Measurements from ENCODE around the gene CACNA1C. TPM values are rescaled to one million over a fixed set of nuclear protein-coding genes. Genes with fewer than 3 reads are reported as not detected.

CACNA1C gene
- total RNA-seq, 1 experiment from 2014 or later: 1.1 TPM

DNA sequence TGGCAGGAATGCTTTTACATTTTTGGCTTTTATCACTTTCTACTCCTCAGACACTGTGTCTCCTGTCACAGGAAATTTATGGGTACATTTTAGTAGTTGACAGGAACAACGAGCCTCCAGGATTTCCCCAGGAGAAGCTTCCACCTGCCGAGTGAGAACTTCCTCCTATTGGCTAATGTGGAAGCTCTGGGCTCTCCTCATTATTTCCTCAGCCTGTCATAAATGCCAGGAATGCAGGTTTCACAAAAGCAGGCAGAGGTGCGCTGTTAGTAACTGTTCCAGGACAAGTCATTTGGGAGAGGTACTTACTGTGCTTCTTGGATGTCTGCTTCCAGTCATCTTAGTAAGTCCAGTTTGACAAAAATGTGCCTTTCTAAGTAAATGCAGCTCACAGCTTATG, 29.4 kb upstream of the CACNA1C start:
- Histone ChIP-seq H2BK15ac (ENCODE audit: low read depth, low read length) (no peak overlapping the region), H3K27ac (ENCODE audit: insufficient read length, low read depth, low read length) (no peak overlapping the region), H2BK5ac (ENCODE audit: insufficient read length, low read length) (no peak overlapping the region), H3K9me3 (ENCODE audit: control insufficient read depth, low read depth, low read length) (no peaks in the 10 kb centered on the region), H3K23ac (ENCODE audit: insufficient read length, low read depth, low read length) (no peak overlapping the region), H2BK120ac (ENCODE audit: low read depth, low read length, poor library complexity, severe bottlenecking) (no peak overlapping the region), H3K4ac (ENCODE audit: low read depth, low read length) (no peak overlapping the region), H3K56ac (ENCODE audit: insufficient read length, low read depth, low read length) (no peak overlapping the region), H4K5ac (ENCODE audit: insufficient read length, low read depth, low read length) (no peak overlapping the region), H2BK20ac (ENCODE audit: low read depth, low read length, poor library complexity, severe bottlenecking) (no peak overlapping the region), H3K9ac (ENCODE audit: extremely low read depth, insufficient read length, low read length) (no peak overlapping the region), H2AK5ac (ENCODE audit: insufficient read length, low read length) (no peak overlapping the region), H3T11ph (ENCODE audit: low read length) (no peak overlapping the region), H3K14ac (ENCODE audit: insufficient read depth, low read length) (no peak overlapping the region), H4K91ac (ENCODE audit: insufficient read length, low read depth, low read length) (no peak overlapping the region), H3K79me2 (ENCODE audit: insufficient read depth, low read length) (no peaks in the 10 kb centered on the region), H3K4me2 (ENCODE audit: insufficient read depth, insufficient read length, low read length) (no peak overlapping the region), H2BK12ac (ENCODE audit: insufficient read length, low read depth, low read length) (no peak overlapping the region), H3K27me3 (ENCODE audit: insufficient read depth, low read length) (no peaks in the 10 kb centered on the region), H3K18ac (ENCODE audit: insufficient read length, low read depth, low read length) (no peak overlapping the region), H4K20me1 (ENCODE audit: control insufficient read depth, insufficient read depth, insufficient read length) (no peaks in the 10 kb centered on the region), H3K23me2 (ENCODE audit: insufficient read length, low read depth, low read length, poor library complexity, severe bottlenecking) (no peaks in the 10 kb centered on the region), H3K4me1 (ENCODE audit: insufficient read depth, low read length) (no peaks in the 10 kb centered on the region), H2AFZ (ENCODE audit: low read length) (no peak overlapping the region), H4K8ac (replicated peaks; ENCODE audit: insufficient read length, low read depth, low read length) (no peak overlapping the region), H3K79me1 (ENCODE audit: insufficient read depth, low read depth, low read length, poor library complexity, severe bottlenecking) (no peaks in the 10 kb centered on the region)
- TF ChIP-seq, protein P1, sequence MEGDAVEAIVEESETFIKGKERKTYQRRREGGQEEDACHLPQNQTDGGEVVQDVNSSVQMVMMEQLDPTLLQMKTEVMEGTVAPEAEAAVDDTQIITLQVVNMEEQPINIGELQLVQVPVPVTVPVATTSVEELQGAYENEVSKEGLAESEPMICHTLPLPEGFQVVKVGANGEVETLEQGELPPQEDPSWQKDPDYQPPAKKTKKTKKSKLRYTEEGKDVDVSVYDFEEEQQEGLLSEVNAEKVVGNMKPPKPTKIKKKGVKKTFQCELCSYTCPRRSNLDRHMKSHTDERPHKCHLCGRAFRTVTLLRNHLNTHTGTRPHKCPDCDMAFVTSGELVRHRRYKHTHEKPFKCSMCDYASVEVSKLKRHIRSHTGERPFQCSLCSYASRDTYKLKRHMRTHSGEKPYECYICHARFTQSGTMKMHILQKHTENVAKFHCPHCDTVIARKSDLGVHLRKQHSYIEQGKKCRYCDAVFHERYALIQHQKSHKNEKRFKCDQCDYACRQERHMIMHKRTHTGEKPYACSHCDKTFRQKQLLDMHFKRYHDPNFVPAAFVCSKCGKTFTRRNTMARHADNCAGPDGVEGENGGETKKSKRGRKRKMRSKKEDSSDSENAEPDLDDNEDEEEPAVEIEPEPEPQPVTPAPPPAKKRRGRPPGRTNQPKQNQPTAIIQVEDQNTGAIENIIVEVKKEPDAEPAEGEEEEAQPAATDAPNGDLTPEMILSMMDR (conservative IDR thresholded peaks at IDR 0.05): no peak
- Mint-ChIP-seq H3K36me3 (ENCODE audit: insufficient read depth in 1 of 3, low read depth in 3 of 3) (no peaks in the 10 kb centered on the region), H3K4me3 (no peak overlapping the region), H3K9me3 (no peaks in the 10 kb centered on the region), H3K27me3 (ENCODE audit: low read depth) (peaks cover 4% of the 10 kb centered on the region; the same call in 1 of the 2 replicates), H3K27ac (no peak overlapping the region), H3K4me1 (peaks cover 8% of the 10 kb centered on the region in 2 experiments; a peak in 3 of 4 replicates)
- WGBS (ENCODE audit: extremely low coverage, insufficient read length, low lambda C conversion rate): no CpG with 5 or more reads among the region's 3 CpGs
- no peak for DNase-seq

Data from H9 (cell line).